Endometrium (tissue), 2 donors: ENCODE results near the gene SLC4A2.
A peak's percentile ranks its signal among the peaks of the same experiment; 100 is the strongest.

Experiments
- FAIRE-seq: peaks from 2 replicates; lab custom pipeline; 2012; peaks lifted over from hg19 to GRCh38; lab: Jason Lieb, UNC
- donor health status: control.
- donor health status: control.

SLC4A2 gene

GRCh38 chr7:151043959-151044358 lies 15.4 kb upstream of the SLC4A2 start:
- FAIRE-seq = no peak

- no peak for FAIRE-seq
Observed at GRCh38 chr7:151045262-151045661, 14.1 kb upstream of the SLC4A2 start.

- no peak for FAIRE-seq
Observed at GRCh38 chr7:151045967-151046366, 13.4 kb upstream of the SLC4A2 start.

- no peak for FAIRE-seq
Observed at GRCh38 chr7:151046603-151047573, 12.5 kb upstream of the SLC4A2 start.

- FAIRE-seq = no peak
Observed at GRCh38 chr7:151047976-151048815, 11.2 kb upstream of the SLC4A2 start, which contains the start of gene ASIC3. TSS of gene ASIC3 (plus strand) at chr7:151048531. CDS start at chr7:151048886, 355 bp downstream.

GRCh38 chr7:151048911-151049463 lies 10.4 kb upstream of the SLC4A2 start:
- no peak for FAIRE-seq

- FAIRE-seq = no peak
Observed at GRCh38 chr7:151051108-151051507, 8.3 kb upstream of the SLC4A2 start.

GRCh38 chr7:151053096-151053495 lies 6.3 kb upstream of the SLC4A2 start:
- no peak for FAIRE-seq

GRCh38 chr7:151053751-151054150 lies 5.6 kb upstream of the SLC4A2 start:
- FAIRE-seq = no peak

GRCh38 chr7:151056283-151056665 lies 3.1 kb upstream of the SLC4A2 start:
- FAIRE-seq = no peak

GRCh38 chr7:151056666-151057505 lies 2.5 kb upstream of the SLC4A2 start:
- FAIRE-seq = no peak

GRCh38 chr7:151057506-151057988 lies 1.8 kb upstream of the SLC4A2 start, which contains the start of gene CDK5:
TSS of gene CDK5 (minus strand) at chr7:151057897. CDS start at chr7:151057848, 49 bp downstream.
- FAIRE-seq = no peak

GRCh38 chr7:151057989-151058780 lies 1.2 kb upstream of the SLC4A2 start:
- peak; percentile 94 for FAIRE-seq

- FAIRE-seq = no peak
Observed at GRCh38 chr7:151058781-151059366, 515 bp upstream of the SLC4A2 start.

- no peak for FAIRE-seq
Observed at GRCh38 chr7:151060113-151060415, 675 bp downstream of the SLC4A2 start.

GRCh38 chr7:151060416-151061212 lies 1.2 kb downstream of the SLC4A2 start:
- no peak for FAIRE-seq

- no peak for FAIRE-seq
Observed at GRCh38 chr7:151061213-151062110, 2.1 kb downstream of the SLC4A2 start.

GRCh38 chr7:151062111-151062398 lies 2.7 kb downstream of the SLC4A2 start:
- FAIRE-seq = no peak
